Measurements from ENCODE around the gene TMEM178B.

DNA sequence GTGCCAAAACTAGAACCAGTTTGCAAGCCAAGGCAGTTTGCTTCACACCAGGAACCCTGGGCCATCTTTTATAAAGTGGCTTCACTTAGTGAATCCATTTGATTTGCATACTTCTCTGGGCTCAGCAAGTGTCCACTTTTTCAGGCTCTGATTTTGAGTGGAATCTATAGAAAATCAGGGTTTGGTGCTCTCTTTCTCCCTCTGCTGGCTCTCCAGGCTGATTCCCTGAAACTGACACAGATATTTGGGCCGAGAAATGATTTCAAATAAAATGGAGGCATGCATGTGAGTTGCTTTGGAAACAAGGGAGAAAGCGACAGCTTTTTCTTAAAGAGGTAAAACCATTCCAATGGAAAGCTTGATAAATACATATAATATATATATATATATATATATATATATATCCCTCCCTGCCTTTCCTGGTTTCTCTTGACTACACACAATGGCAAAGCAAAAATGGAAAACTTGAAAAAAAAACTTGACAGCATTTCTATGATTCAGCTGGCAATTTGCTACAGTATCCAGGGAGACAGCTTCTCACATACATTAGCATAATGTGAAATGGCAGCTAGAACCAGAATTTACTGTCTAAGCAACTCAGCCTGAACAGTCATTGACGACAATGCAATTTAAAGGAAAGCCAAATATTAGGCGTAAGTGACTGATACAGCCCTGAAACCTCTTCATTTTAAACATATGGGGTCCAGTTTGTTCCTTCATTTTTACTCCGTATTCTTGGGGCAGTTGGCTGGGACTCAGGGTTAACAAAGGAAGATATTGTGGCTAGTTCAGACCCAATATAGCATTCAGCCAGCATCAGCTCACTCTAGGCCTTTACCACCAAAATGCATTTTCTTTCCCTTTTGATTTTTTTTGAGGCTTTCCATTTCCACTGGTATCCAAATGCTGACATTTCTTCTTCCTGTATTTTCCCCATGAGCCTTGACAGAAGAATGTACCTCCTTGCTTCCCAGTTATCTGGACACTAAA is 188.5 kb downstream of the TMEM178B start:
- TF ChIP-seq, protein P1, sequence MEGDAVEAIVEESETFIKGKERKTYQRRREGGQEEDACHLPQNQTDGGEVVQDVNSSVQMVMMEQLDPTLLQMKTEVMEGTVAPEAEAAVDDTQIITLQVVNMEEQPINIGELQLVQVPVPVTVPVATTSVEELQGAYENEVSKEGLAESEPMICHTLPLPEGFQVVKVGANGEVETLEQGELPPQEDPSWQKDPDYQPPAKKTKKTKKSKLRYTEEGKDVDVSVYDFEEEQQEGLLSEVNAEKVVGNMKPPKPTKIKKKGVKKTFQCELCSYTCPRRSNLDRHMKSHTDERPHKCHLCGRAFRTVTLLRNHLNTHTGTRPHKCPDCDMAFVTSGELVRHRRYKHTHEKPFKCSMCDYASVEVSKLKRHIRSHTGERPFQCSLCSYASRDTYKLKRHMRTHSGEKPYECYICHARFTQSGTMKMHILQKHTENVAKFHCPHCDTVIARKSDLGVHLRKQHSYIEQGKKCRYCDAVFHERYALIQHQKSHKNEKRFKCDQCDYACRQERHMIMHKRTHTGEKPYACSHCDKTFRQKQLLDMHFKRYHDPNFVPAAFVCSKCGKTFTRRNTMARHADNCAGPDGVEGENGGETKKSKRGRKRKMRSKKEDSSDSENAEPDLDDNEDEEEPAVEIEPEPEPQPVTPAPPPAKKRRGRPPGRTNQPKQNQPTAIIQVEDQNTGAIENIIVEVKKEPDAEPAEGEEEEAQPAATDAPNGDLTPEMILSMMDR (IDR thresholded peaks at IDR 0.05), result no peak
- TF ChIP-seq POLR2AphosphoS5 (IDR thresholded peaks at IDR 0.05) (no peak), EP300 (IDR thresholded peaks at IDR 0.05) (no peak), POLR2A (IDR thresholded peaks at IDR 0.05) (no peak)

All from sigmoid colon (tissue), 4 donors.